ENCODE measurements around the gene AK1. TPM values are rescaled to one million over a fixed set of nuclear protein-coding genes. Genes with fewer than 3 reads are reported as not detected.
"Not testable (repeated sequence)": the region's sequence is repeated elsewhere in the genome, so short reads cannot be mapped to it uniquely, and the experiment has no call there.

The AK1 gene
- total RNA-seq, 1 donor from 2014 or later = 39.4 TPM

- Mint-ChIP-seq H3K9me3 (peaks cover 12% of the 10 kb centered on the region), H3K27me3 (ENCODE audit: low read depth) (no peaks in the 10 kb centered on the region), H3K36me3 (peaks cover 9% of the 10 kb centered on the region), H3K4me1 (peaks cover 3% of the 10 kb centered on the region), H3K4me3 (no peak overlapping the region), H3K27ac (no peak overlapping the region)
- TF ChIP-seq CTCF (IDR thresholded peaks at IDR 0.05; ENCODE audit: unreplicated experiment) = no peak
- no peak for DNase-seq (ENCODE audit: low spot score in 2 of 2, unreplicated experiment in 2 of 2)
Measured at GRCh38 chr9:127850286-127850830, 27.1 kb downstream of the AK1 start.

GRCh38 chr9:127848756-127849504 is 28.5 kb downstream of the AK1 start:
- H3K27me3 Mint-ChIP-seq (ENCODE audit: low read depth) = no peaks in the 10 kb centered on the region
- peaks cover 12% of the 10 kb centered on the region for H3K9me3 Mint-ChIP-seq
- peaks cover 7% of the 10 kb centered on the region for H3K4me1 Mint-ChIP-seq
- no peak for TF ChIP-seq CTCF (IDR thresholded peaks at IDR 0.05; ENCODE audit: unreplicated experiment)
- peaks cover 9% of the 10 kb centered on the region for H3K36me3 Mint-ChIP-seq
- DNase-seq (ENCODE audit: low spot score in 2 of 2, unreplicated experiment in 2 of 2) = no peak
- no peak overlapping the region for H3K27ac Mint-ChIP-seq
- no peak overlapping the region for H3K4me3 Mint-ChIP-seq

GRCh38 chr9:127847833-127848755 is 29.4 kb downstream of the AK1 start:
- Mint-ChIP-seq H3K27me3 (ENCODE audit: low read depth) (no peaks in the 10 kb centered on the region), H3K9me3 (peaks cover 12% of the 10 kb centered on the region), H3K27ac (peak overlapping the region; percentile 34), H3K4me3 (no peak overlapping the region), H3K4me1 (peaks cover 5% of the 10 kb centered on the region), H3K36me3 (peaks cover 9% of the 10 kb centered on the region)
- no peak for TF ChIP-seq CTCF (IDR thresholded peaks at IDR 0.05; ENCODE audit: unreplicated experiment)
- no peak for DNase-seq (ENCODE audit: low spot score in 2 of 2, unreplicated experiment in 2 of 2)

GRCh38 chr9:127847178-127847510 is 30.3 kb downstream of the AK1 start:
- no peak for DNase-seq (ENCODE audit: low spot score in 2 of 2, unreplicated experiment in 2 of 2)
- Mint-ChIP-seq H3K27ac (no peak overlapping the region), H3K4me3 (no peak overlapping the region), H3K4me1 (peaks cover 5% of the 10 kb centered on the region), H3K27me3 (ENCODE audit: low read depth) (no peaks in the 10 kb centered on the region), H3K36me3 (peaks cover 9% of the 10 kb centered on the region), H3K9me3 (peaks cover 12% of the 10 kb centered on the region)
- no peak for TF ChIP-seq CTCF (IDR thresholded peaks at IDR 0.05; ENCODE audit: unreplicated experiment)

GRCh38 chr9:127846443-127847177 is 30.9 kb downstream of the AK1 start:
- Mint-ChIP-seq H3K4me1 (peaks cover 5% of the 10 kb centered on the region), H3K9me3 (peaks cover 12% of the 10 kb centered on the region), H3K4me3 (no peak overlapping the region), H3K27ac (no peak overlapping the region), H3K27me3 (ENCODE audit: low read depth) (no peaks in the 10 kb centered on the region), H3K36me3 (peaks cover 9% of the 10 kb centered on the region)
- TF ChIP-seq CTCF (IDR thresholded peaks at IDR 0.05; ENCODE audit: unreplicated experiment) = no peak
- DNase-seq (ENCODE audit: low spot score in 2 of 2, unreplicated experiment in 2 of 2) = no peak

- H3K4me1 Mint-ChIP-seq; DNase-seq (ENCODE audit: low spot score in 2 of 2, unreplicated experiment in 2 of 2); H3K36me3 Mint-ChIP-seq; H3K4me3 Mint-ChIP-seq; H3K27me3 Mint-ChIP-seq (ENCODE audit: low read depth): not testable (repeated sequence)
- Mint-ChIP-seq H3K27ac (peak overlapping the region; percentile 79), H3K9me3 (peaks cover 12% of the 10 kb centered on the region)
Measured at GRCh38 chr9:127845619-127846018, 31.9 kb downstream of the AK1 start.

Measured in mesothelial cell of epicardium (in vitro differentiated cells).